Activated CD4-positive, alpha-beta T cell treated with anti-CD3 and anti-CD28 coated beads, Interleukin-2, amount 50 U/mL, for 4 hours (primary cell): ENCODE data around the gene RBPJ.
"Not testable (repeated sequence)": the region's sequence is repeated elsewhere in the genome, so short reads cannot be mapped to it uniquely, and the experiment has no call there.

Source experiments
- DNase-seq, 2 experiments: peaks; one replicate each; pipeline ENCODE4 v3.0.0-alpha.2; 2020

Gene RBPJ

GRCh38 chr4:26302031-26302899, 18.5 kb upstream of the RBPJ start:
- no peak for DNase-seq

GRCh38 chr4:26303008-26303407, 17.8 kb upstream of the RBPJ start:
- no peak for DNase-seq

- DNase-seq = no peak
These were observed 13.6 kb upstream of the RBPJ start for GRCh38 chr4:26307037-26307800.

- DNase-seq = no peak
These were observed 12.2 kb upstream of the RBPJ start for GRCh38 chr4:26308568-26308967.

- DNase-seq = no peak
These were observed 10.6 kb upstream of the RBPJ start for GRCh38 chr4:26310264-26310663.

- no peak for DNase-seq
These were observed 9.2 kb upstream of the RBPJ start for GRCh38 chr4:26311633-26312032.

- DNase-seq = not testable (repeated sequence)
These were observed 5.4 kb upstream of the RBPJ start for GRCh38 chr4:26315316-26315932.

- DNase-seq = no peak
These were observed 3.0 kb upstream of the RBPJ start for GRCh38 chr4:26317766-26318165.

GRCh38 chr4:26319467-26319948, 1.3 kb upstream of the RBPJ start:
- peak; percentile 96 to 97 for DNase-seq

GRCh38 chr4:26319949-26320537, 771 bp upstream of the RBPJ start:
- DNase-seq = peak; percentile 30 to 35

GRCh38 chr4:26321373-26322221, 783 bp downstream of the RBPJ start:
- peak; percentile 32 to 36 for DNase-seq

- DNase-seq = no peak
These were observed 1.5 kb downstream of the RBPJ start for GRCh38 chr4:26322346-26322745.

- DNase-seq = no peak
These were observed 3.0 kb downstream of the RBPJ start for GRCh38 chr4:26323821-26324220.

GRCh38 chr4:26325191-26325590, 4.4 kb downstream of the RBPJ start:
- DNase-seq = no peak

- no peak for DNase-seq
These were observed 6.0 kb downstream of the RBPJ start for GRCh38 chr4:26326791-26327190.

- DNase-seq = no peak
These were observed 9.5 kb downstream of the RBPJ start for GRCh38 chr4:26330186-26330787.

- DNase-seq = no peak
These were observed 10.1 kb downstream of the RBPJ start for GRCh38 chr4:26330946-26331345.

- DNase-seq = no peak
These were observed 10.7 kb downstream of the RBPJ start for GRCh38 chr4:26331380-26331950.

- DNase-seq = no peak
These were observed 13.6 kb downstream of the RBPJ start for GRCh38 chr4:26334366-26334765.

GRCh38 chr4:26337612-26338011, 16.8 kb downstream of the RBPJ start:
- DNase-seq = no peak

GRCh38 chr4:26342328-26343037, 21.7 kb downstream of the RBPJ start:
- DNase-seq = no peak
